Adrenal gland (tissue), 5 donors: ENCODE results near the gene CCDC85C.

Source experiments
- CTCF ChIP-seq, 6 experiments: fragments of 450-650 bp in 4 of 6; fragments of 200-600 bp in 2 of 6; sonication (generic) in 1 of 6; IDR thresholded peaks; 1 replicate in 5 of 6; 2 replicates in 1 of 6; pipeline versions ENCODE4 v1.5.1 to v1.8.0; 2016 to 2021; ENCODE audit warnings: antibody characterized with exemption in 6 of 6, mild to moderate bottlenecking in 2 of 6, moderate library complexity in 1 of 6
- POLR2A ChIP-seq, 2 donors: fragments of 450-650 bp; IDR thresholded peaks; one replicate each; pipeline ENCODE4 v1.6.1; 2017; ENCODE audit warnings: antibody characterized with exemption in 2 of 2, mild to moderate bottlenecking in 2 of 2, moderate library complexity in 1 of 2
- donor health status: DM: no; HTN: no; CAD: no.

- TF ChIP-seq POLR2A (IDR thresholded peaks at IDR 0.05) (no peak), CTCF (IDR thresholded peaks at IDR 0.05) (no peak)
These were observed 153.7 kb downstream of the CCDC85C start for GRCh38 chr14:99450266-99450665.
